ENCODE data around the gene ATOX1. TPM values are rescaled to one million over a fixed set of nuclear protein-coding genes. Genes with fewer than 3 reads are reported as not detected.
A peak's percentile ranks its signal among the peaks of the same experiment; 100 is the strongest.

The ATOX1 gene
- total and polyA plus RNA-seq, 2 of the 4 experiments (the other 2 are of a cell fraction) = 56.3 to 360 TPM

GRCh38 chr5:151721087-151721646 is 37.3 kb downstream of the ATOX1 start:
- in situ Hi-C loops (cut with MboI; ENCODE audit: low sequenced_read_pairs) (no loop called here), intact Hi-C loops (cut with micrococcal nuclease) (no loop called here), dilution Hi-C loops (cut with HindIII; ENCODE audit: low sequenced_read_pairs, unreplicated experiment) (no loop called here)
- H3K18ac ChIP-seq (ENCODE audit: low read depth, low read length) = peak overlapping the region; percentile 17; the same call in 1 of the 2 replicates
- H2BK5ac ChIP-seq (ENCODE audit: low read depth, low read length, poor library complexity, severe bottlenecking) = peak overlapping the region; percentile 35
- no peaks in the 10 kb centered on the region for H3K9me3 ChIP-seq (ENCODE audit: control insufficient read depth, insufficient read depth, low read length)
- DNase-seq (peak; percentile 53), ATAC-seq (ENCODE audit: low read depth) (peak; percentile 6; the same call in 1 of the 2 replicates)
- ChIA-PET CTCF (interaction anchor here (0.5 to 2.2 kb wide), 6 partner anchors 19 to 69 kb away, joined by 3 to 8 read pairs (median 4); partner anchors contain the start of gene G3BP1), POLR2A (ENCODE audit: unreplicated experiment) (interaction anchor here (0.9 kb wide), 2 partner anchors 40 to 41 kb away, joined by 4 to 8 read pairs; no protein-coding TSS in a partner anchor)
- peak overlapping the region; percentile 29; the same call in 1 of the 2 replicates for H3K23ac ChIP-seq (ENCODE audit: low read depth, low read length)
- peak overlapping the region; percentile 61; the same call in 2 of the 3 replicates for H2BK15ac ChIP-seq (ENCODE audit: low read depth, low read length)
- H4K5ac ChIP-seq (ENCODE audit: low read depth, low read length) = peak overlapping the region; percentile 30; the same call in 1 of the 2 replicates
- no TSS peak for BruUV-seq (replicated peaks)
- no peak for TF ChIP-seq CHD1 (IDR thresholded peaks at IDR 0.05; ENCODE audit: low read depth, low read length)
- no peak for TF ChIP-seq MAZ (IDR thresholded peaks at IDR 0.05; ENCODE audit: borderline replicate concordance, low read depth, low read length)
- TF ChIP-seq SMC3 (IDR thresholded peaks at IDR 0.05; ENCODE audit: low read depth, low read length) = no peak
- TF ChIP-seq USF2 (IDR thresholded peaks at IDR 0.05; ENCODE audit: low read depth, low read length) = no peak
- TF ChIP-seq RCOR1 (IDR thresholded peaks at IDR 0.05; ENCODE audit: insufficient replicate concordance, low read length) = no peak
- TF ChIP-seq NFE2L2 (IDR thresholded peaks at IDR 0.05; ENCODE audit: low read depth, low read length) = peak; percentile 73
- H3K4me1 ChIP-seq (ENCODE audit: control insufficient read depth, insufficient read depth, low read length) = peaks cover 16% of the 10 kb centered on the region
- no peaks in the 10 kb centered on the region for H4K20me1 ChIP-seq (ENCODE audit: insufficient read depth, low read length)
- H3K27me3 ChIP-seq (ENCODE audit: control insufficient read depth, insufficient read depth, low read length) = no peaks in the 10 kb centered on the region
- no peak overlapping the region for H3K4me2 ChIP-seq (ENCODE audit: low read depth, low read length)
- no peak overlapping the region for H3K4me3 ChIP-seq (ENCODE audit: insufficient read depth, low read depth, low read length)
- H3K9me1 ChIP-seq (ENCODE audit: insufficient read depth, low read length) = peaks cover 13% of the 10 kb centered on the region
- peaks cover 0 to 24% of the 10 kb centered on the region in 2 experiments; a peak in 2 of 4 replicates for H3K79me1 ChIP-seq (ENCODE audit: low read depth in 1 of 2, low read length in 2 of 2)
- no peaks in the 10 kb centered on the region for H3K36me3 ChIP-seq (ENCODE audit: control insufficient read depth, insufficient read depth, low read length)
- peak overlapping the region; percentile 64 for H2AFZ ChIP-seq (replicated peaks; ENCODE audit: low read length, poor library complexity)
- H3K27ac ChIP-seq (ENCODE audit: insufficient read depth, low read length) = no peak overlapping the region
- H3K56ac ChIP-seq (ENCODE audit: extremely low read depth, insufficient read depth, low read length) = no peak overlapping the region
- peak overlapping the region in 1 of 2 experiments; percentile 63; a peak in 1 of 4 replicates for H4K8ac ChIP-seq (ENCODE audit: low read depth in 2 of 2, low read length in 2 of 2)
- no CpG with 5 or more reads among the region's 3 CpGs for WGBS, 2 experiments (ENCODE audit: extremely low coverage in 2 of 2, insufficient read length in 1 of 2)
- peak overlapping the region; percentile 40 for H2AK5ac ChIP-seq (ENCODE audit: low read depth, low read length)
- peak overlapping the region; percentile 53 for H2BK20ac ChIP-seq (ENCODE audit: low read depth, low read length)
- H2BK120ac ChIP-seq (ENCODE audit: low read depth, low read length) = peak overlapping the region; percentile 81
- peak overlapping the region; percentile 3 for H3K14ac ChIP-seq (replicated peaks; ENCODE audit: low read depth, low read length)
- peak overlapping the region; percentile 41 for H3K4ac ChIP-seq (ENCODE audit: low read depth, low read length)
- peak overlapping the region; percentile 46; the same call in 1 of the 2 replicates for H3K9ac ChIP-seq (ENCODE audit: low read depth, low read length)
- H2AK9ac ChIP-seq (replicated peaks; ENCODE audit: low read depth, low read length, poor library complexity) = no peak overlapping the region
- H4K91ac ChIP-seq (ENCODE audit: insufficient read depth, low read depth, low read length) = peak overlapping the region; percentile 63

Data from IMR-90 (cell line).